GM20000 (cell line): Measurements from ENCODE around the gene ZDHHC5.
"Not testable (repeated sequence)": the region's sequence is repeated elsewhere in the genome, so short reads cannot be mapped to it uniquely, and the experiment has no call there.

ENCODE experiments used
- DNase-seq: peaks from one replicate; pipeline ENCODE4 v3.0.0; 2012; ENCODE audit warnings: low spot score
- TF ChIP-seq, protein P1 (sequence below): IDR thresholded peaks from 2 replicates; pipeline ENCODE4 v1.5.1; 2012; ENCODE audit warnings: mild to moderate bottlenecking, control low read depth; ENCODE audit errors: extremely low read depth, missing control alignments

The ZDHHC5 gene

DNA sequence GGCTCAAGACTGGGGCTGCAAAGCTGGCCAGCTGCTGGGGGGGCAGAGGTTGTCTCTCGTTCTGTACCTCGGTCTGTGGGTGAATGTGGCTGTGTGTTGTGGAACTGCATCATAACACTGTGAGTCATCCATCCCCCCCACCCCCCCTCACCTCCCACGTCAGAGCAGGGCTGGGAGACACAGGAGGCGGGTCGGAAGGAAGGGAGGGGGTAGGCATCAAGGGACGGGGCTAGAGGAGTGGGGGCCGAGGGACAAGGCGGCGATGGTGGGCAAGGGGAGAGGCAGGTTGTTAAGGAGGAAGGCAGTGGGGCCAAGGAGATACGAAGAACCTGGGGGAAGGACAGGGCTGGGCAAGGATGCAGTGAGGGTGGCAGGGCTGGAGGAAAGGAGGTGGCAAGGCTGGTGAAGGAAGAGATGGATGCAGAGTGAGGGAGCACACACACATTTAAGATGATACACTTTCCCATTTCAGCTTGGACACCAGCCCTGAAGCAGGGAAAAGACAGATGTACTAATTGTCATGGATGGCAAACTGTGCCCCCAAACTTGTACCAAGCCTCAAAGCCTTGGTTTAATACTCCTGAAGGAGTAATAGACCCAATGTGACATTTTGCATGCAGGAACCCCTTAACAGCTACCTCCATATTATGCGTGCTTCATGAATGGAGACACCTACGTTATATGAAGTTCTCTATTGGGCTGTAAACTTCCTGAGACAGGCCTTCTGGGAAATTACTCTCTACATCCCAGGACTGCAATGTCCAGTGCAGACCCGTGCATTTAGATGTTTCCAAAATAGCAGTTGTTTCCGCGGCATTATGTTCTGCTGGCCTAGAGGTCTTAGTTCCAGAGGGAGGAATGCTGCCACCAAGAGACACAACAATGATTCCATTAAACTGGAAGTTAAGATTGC lies 17.8 kb upstream of the ZDHHC5 start, which contains the start of gene YPEL4:
Gene YPEL4, minus strand, starts transcription at position 87 of the 913 bp plus-strand sequence. CDS start 2,805 bp downstream, outside the sequence.
- TF ChIP-seq, protein P1, sequence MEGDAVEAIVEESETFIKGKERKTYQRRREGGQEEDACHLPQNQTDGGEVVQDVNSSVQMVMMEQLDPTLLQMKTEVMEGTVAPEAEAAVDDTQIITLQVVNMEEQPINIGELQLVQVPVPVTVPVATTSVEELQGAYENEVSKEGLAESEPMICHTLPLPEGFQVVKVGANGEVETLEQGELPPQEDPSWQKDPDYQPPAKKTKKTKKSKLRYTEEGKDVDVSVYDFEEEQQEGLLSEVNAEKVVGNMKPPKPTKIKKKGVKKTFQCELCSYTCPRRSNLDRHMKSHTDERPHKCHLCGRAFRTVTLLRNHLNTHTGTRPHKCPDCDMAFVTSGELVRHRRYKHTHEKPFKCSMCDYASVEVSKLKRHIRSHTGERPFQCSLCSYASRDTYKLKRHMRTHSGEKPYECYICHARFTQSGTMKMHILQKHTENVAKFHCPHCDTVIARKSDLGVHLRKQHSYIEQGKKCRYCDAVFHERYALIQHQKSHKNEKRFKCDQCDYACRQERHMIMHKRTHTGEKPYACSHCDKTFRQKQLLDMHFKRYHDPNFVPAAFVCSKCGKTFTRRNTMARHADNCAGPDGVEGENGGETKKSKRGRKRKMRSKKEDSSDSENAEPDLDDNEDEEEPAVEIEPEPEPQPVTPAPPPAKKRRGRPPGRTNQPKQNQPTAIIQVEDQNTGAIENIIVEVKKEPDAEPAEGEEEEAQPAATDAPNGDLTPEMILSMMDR, result no peak
- peak; percentile 61 for DNase-seq

DNA sequence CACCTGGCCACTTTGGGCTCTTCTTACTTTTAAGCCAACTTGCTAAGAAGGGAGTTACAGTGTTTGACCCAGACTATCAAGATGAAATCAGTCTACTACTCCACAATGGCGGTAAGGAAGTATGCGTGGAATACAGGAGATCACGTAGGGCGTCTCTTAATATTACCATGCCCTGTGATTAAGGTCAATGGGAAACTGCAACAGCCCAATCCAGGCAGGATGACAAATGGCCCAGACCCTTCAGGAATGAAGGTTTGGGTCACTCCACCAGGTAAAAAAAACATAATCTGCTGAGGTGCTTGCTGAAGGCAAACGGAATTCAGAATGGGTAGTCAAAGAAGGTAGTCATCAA lies 17.2 kb upstream of the ZDHHC5 start:
- no peak for DNase-seq
- TF ChIP-seq, protein P1, result no peak

GRCh38 chr11:57651408-57651807 lies 16.5 kb upstream of the ZDHHC5 start:
- TF ChIP-seq, protein P1, result no peak
- no peak for DNase-seq

- not testable (repeated sequence) for DNase-seq
Observed at GRCh38 chr11:57652230-57652629, 15.7 kb upstream of the ZDHHC5 start.

DNA sequence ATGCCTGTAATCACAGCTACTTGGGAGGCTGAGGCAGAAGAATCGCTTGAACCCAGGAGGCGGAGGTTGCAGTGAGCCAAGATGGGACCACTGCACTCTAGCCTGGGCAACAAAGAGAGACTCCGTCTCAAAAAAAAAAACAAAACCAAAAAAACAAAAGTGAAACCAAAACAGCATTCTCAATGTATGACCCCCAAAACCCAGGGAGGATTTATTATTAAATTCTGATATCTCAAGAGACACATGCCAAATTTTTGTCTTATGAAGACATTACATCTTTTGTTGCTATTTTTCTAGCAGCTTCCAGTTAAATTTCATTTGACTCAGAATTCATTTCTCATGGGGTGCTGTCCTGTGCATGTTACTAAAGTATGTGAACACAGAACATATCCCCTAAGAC lies 15.3 kb upstream of the ZDHHC5 start:
- TF ChIP-seq, protein P1, result no peak
- no peak for DNase-seq

DNA sequence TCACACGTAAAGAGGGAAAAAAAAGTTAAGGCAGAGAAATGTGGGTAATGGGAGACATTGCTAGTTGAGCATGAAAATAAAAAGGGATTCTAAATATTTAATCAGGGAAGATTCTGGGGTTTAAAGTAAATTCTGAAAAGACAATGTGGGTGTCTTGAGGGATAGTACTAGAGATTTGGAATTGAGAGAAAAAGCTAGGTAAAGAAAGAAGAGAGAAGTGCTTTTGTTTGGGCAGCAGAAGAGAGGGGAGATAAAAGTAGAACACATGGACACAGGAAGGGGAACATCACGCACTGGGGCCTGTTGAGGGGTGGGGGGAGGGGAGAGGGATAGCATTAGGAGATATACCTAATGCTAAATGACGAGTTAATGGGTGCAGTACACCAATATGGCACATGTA lies 14.8 kb upstream of the ZDHHC5 start:
- DNase-seq, result no peak
- TF ChIP-seq, protein P1, result no peak

DNA sequence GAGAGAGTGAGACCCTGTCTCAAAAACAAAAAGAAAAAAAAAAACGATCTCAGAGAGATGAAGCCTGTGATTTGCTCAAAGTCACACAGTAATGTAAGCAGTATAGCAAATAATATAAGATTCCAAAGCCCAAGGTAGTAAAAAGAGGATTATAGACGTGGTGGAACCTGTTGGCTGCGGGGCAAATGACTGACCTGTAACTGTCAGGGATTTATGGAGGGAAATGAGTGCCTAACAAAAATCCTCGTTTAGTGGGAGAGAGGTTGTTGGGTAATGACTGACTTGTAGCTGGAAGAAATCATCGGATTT lies 11.1 kb upstream of the ZDHHC5 start:
- no peak for DNase-seq
- TF ChIP-seq, protein P1, result no peak
